HG03097 (cell line): ENCODE results near the gene LGALS9.
"Not testable (repeated sequence)": the region's sequence is repeated elsewhere in the genome, so short reads cannot be mapped to it uniquely, and the experiment has no call there.

Source experiments
- ATAC-seq: cut with Tn5 transposase; IDR thresholded peaks from one replicate; pipeline ENCODE4 v1.9.1; 2021; ENCODE audit not compliant: unreplicated experiment, low FRiP score

The LGALS9 gene

DNA sequence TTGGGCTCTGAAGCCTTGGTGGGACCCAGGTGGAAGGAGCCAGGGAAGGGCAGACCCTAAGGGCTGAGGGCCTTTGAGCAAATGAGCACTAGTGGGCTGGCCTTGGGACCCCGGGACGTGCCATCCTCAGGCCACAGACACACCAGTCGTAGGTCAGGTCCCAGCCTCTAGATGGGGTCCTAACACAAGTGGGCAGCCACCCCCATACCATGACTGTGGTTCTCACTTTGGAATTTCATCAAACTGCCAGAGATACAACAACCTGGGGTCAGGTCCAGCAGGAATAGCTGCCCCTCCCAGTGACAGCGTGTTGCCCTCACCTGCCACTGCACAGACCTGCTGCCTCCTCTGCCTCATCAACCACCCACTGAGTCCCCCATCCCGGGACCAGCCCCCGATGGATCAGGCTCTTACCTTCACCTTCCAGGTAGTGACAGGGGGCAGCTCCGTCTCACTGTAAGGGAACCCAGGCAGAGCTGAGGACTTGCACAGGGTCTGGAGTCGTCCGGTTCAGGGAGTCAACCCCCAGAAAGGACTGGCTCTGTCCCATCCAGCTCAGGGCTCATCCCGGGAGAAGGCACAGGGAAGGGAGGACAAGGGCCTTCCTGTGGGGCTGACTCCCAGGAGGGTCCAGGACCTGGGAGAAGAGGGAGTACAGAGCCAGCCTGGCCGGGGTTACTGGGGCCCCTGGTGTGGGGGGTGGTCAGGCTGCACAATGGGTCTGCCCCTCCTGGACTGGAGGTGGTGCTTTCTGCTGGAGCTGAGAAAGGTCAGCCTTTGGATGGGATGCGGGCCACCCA lies 40.0 kb downstream of the LGALS9 start:
- no peak for ATAC-seq

DNA sequence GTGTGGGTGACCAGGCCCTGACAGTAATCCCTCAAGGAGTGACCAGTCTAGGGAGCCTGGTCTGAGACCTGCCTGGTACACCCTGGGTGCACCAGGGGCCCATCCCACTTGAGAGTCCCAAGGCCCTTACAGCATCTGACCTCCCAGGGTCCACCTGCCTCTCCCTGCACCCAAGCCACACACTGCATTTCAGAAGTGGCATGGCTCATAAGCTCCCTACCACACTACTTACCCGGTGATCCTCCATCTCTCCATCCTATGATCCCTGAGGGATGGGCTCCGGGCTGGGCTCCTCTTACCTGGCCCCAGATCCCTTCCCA lies 40.6 kb downstream of the LGALS9 start:
- no peak for ATAC-seq

- ATAC-seq, result not testable (repeated sequence)
Measured at GRCh38 chr17:27671977-27672480, 41.0 kb downstream of the LGALS9 start.

DNA sequence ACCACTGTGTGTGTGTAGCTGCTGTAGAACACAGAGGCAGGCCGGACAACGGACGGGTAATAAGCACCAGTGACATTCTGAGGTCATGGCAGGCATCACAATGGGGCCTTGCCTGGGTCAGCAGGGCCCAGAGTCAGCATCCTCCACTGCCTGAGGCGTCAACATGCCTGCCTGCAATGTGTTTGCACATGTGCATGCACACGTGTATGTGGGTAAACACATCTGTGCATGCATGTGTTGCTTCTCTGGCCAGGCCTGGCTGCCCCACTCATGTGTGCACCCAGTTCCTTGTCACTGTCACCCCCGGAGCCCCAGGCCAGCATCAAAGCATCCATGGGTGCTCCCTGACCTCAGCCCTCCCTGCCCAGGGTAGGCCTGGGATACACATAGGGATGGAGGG lies 43.3 kb downstream of the LGALS9 start:
- no peak for ATAC-seq

GRCh38 chr17:27677191-27677590 lies 46.2 kb downstream of the LGALS9 start:
- no peak for ATAC-seq

GRCh38 chr17:27686322-27686721 lies 55.3 kb downstream of the LGALS9 start:
- ATAC-seq, result not testable (repeated sequence)

DNA sequence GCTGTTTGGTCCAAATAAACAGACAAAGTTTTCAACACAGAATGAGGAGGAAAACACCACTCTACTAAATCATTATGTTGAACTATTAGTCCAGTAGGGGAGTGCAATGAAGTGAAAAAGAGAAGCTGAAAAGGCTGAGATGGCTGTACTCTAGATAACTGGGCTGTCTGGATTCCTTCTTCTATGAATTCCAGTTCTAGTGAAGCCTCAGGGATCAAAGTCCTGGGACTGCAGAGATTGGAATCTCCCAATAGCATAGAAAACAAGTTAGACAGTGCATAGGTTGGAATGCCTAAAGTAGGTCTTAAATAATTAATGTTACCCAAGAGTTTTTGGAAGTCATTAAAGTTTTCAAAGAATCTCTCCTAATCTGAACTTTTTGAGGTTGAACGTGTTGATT lies 59.9 kb downstream of the LGALS9 start:
- no peak for ATAC-seq

- not testable (repeated sequence) for ATAC-seq
Measured at GRCh38 chr17:27695254-27695814, 64.3 kb downstream of the LGALS9 start.
